Measurements from ENCODE around the gene POLRMT.

GRCh38 chr19:644363-644762 lies 11.0 kb upstream of the POLRMT start:
- TF ChIP-seq POLR2A (IDR thresholded peaks at IDR 0.05) = no peak
- TF ChIP-seq, protein P1, sequence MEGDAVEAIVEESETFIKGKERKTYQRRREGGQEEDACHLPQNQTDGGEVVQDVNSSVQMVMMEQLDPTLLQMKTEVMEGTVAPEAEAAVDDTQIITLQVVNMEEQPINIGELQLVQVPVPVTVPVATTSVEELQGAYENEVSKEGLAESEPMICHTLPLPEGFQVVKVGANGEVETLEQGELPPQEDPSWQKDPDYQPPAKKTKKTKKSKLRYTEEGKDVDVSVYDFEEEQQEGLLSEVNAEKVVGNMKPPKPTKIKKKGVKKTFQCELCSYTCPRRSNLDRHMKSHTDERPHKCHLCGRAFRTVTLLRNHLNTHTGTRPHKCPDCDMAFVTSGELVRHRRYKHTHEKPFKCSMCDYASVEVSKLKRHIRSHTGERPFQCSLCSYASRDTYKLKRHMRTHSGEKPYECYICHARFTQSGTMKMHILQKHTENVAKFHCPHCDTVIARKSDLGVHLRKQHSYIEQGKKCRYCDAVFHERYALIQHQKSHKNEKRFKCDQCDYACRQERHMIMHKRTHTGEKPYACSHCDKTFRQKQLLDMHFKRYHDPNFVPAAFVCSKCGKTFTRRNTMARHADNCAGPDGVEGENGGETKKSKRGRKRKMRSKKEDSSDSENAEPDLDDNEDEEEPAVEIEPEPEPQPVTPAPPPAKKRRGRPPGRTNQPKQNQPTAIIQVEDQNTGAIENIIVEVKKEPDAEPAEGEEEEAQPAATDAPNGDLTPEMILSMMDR (IDR thresholded peaks at IDR 0.05) = no peak
- no peak for TF ChIP-seq POLR2AphosphoS5 (IDR thresholded peaks at IDR 0.05)

Data from prostate gland (tissue), 2 donors.